NB4 (cell line): ENCODE measurements around the gene RETREG2.
A peak's percentile ranks its signal among the peaks of the same experiment; 100 is the strongest.

Experiments
- DNase-seq: peaks from one replicate; pipeline ENCODE4 v3.0.0; 2010; ENCODE audit warnings: low read depth
- H3K4me3 ChIP-seq: one replicate; pipeline ENCODE4 v1.5.1; 2011; ENCODE audit warnings: mild to moderate bottlenecking, low read depth, low read length, moderate library complexity
- MYC ChIP-seq: IDR thresholded peaks from 2 replicates; pipeline ENCODE4 v1.6.1; 2011; ENCODE audit warnings: low read depth, low read length
- POLR2A ChIP-seq: IDR thresholded peaks from 2 replicates; pipeline ENCODE4 v1.6.1; 2011; ENCODE audit warnings: mild to moderate bottlenecking; ENCODE audit not compliant: insufficient read length; ENCODE audit errors: extremely low read depth
- TF ChIP-seq, protein P1 (sequence below): IDR thresholded peaks from 2 replicates; pipeline ENCODE4 v1.6.1; 2011; ENCODE audit warnings: low read depth, low read length
- TF ChIP-seq, protein P2 (sequence below): IDR thresholded peaks from one replicate; pipeline ENCODE4 v1.5.1; 2012; ENCODE audit warnings: low read depth, low read length

The RETREG2 gene

DNA sequence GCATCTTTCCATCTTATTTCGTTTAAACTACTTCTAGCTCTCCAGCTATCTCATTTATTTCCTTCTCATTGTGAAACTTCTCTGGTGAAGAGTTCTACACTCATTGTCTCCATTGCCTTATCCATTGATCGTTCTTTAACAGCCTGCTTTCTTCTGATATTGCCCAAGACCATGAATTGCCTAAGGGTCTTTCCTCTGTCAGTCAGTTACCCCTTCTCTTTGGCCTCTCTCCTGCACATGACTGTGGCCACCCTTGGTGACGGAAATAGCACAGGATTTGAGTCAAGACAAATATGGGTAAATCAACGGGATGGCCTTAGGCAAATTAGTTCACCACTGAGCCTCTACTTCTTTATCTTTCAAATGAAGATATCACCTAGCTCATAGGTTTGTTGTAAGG is 44.1 kb upstream of the RETREG2 start:
- DNase-seq: peak; percentile 48
- no peak overlapping the region for H3K4me3 ChIP-seq
- TF ChIP-seq MYC (no peak), POLR2A (no peak)
- TF ChIP-seq, protein P1, sequence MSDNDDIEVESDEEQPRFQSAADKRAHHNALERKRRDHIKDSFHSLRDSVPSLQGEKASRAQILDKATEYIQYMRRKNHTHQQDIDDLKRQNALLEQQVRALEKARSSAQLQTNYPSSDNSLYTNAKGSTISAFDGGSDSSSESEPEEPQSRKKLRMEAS: no peak
- TF ChIP-seq, protein P2, sequence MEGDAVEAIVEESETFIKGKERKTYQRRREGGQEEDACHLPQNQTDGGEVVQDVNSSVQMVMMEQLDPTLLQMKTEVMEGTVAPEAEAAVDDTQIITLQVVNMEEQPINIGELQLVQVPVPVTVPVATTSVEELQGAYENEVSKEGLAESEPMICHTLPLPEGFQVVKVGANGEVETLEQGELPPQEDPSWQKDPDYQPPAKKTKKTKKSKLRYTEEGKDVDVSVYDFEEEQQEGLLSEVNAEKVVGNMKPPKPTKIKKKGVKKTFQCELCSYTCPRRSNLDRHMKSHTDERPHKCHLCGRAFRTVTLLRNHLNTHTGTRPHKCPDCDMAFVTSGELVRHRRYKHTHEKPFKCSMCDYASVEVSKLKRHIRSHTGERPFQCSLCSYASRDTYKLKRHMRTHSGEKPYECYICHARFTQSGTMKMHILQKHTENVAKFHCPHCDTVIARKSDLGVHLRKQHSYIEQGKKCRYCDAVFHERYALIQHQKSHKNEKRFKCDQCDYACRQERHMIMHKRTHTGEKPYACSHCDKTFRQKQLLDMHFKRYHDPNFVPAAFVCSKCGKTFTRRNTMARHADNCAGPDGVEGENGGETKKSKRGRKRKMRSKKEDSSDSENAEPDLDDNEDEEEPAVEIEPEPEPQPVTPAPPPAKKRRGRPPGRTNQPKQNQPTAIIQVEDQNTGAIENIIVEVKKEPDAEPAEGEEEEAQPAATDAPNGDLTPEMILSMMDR: no peak

DNA sequence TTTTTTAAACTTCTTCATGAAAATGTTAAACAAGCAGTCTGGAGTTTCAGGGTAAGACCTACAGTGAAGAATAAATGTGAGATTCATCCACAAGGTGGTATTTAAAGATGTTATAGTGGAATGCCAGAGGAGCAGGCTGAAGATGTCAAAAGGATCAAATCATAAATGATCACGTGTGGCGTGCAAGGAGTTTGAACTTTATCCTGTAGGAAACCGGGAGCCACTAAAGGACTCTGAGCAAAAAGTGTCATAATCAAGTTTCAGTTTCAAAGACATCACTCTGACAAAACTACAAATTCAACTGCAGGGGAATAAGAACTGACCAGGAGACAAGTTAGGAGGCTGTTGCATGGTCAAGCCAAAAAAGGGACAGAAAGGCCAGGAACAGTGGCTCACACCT is 37.4 kb upstream of the RETREG2 start:
- DNase-seq: no peak
- no peak overlapping the region for H3K4me3 ChIP-seq
- TF ChIP-seq, protein P2: no peak
- TF ChIP-seq POLR2A: no peak
- TF ChIP-seq, protein P1: no peak
- TF ChIP-seq MYC: no peak

DNA sequence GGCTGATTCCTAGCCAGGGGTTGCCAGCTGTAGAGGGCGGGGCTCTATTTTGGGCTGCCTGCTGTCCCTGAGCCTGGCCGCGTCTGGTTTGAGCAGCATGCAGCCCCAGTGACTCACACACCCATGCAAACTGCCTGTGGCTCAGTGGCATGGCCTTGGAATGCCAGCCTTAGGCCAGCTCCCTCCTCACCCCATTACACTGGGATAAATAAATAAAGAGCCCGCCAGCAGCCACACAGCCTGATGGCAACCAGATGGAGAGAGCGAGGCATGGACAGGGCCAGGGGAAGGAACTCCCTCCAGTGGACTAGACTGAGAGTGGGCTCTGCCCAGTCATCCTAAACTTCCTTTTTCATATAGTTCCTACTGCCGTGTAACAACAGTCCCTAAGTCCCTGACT is 35.7 kb upstream of the RETREG2 start:
- no peak for DNase-seq
- TF ChIP-seq, protein P2: no peak
- TF ChIP-seq MYC: no peak
- no peak for TF ChIP-seq POLR2A
- TF ChIP-seq, protein P1: no peak
- no peak overlapping the region for H3K4me3 ChIP-seq

DNA sequence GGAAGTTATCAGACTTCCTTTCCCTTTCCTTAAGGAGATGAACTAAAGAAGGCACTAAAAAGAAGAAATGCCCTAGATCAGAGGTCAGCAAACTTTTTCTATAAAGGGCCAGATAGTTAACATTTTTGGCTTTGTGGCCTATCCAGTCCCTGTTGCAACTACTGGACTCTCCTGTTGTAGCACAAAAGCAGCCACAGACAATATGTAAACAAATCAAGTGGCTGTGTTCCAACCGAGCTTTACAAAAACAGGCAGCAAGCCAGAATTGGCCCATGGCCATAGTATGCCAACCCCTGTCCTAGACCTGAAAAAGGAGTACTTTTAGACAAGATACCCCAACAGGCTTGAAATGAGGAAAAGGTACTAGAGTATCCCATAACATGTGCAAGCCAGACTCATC is 28.4 kb upstream of the RETREG2 start:
- no peak overlapping the region for H3K4me3 ChIP-seq
- no peak for DNase-seq
- TF ChIP-seq, protein P1: no peak
- TF ChIP-seq POLR2A (no peak), MYC (no peak)
- TF ChIP-seq, protein P2: no peak

DNA sequence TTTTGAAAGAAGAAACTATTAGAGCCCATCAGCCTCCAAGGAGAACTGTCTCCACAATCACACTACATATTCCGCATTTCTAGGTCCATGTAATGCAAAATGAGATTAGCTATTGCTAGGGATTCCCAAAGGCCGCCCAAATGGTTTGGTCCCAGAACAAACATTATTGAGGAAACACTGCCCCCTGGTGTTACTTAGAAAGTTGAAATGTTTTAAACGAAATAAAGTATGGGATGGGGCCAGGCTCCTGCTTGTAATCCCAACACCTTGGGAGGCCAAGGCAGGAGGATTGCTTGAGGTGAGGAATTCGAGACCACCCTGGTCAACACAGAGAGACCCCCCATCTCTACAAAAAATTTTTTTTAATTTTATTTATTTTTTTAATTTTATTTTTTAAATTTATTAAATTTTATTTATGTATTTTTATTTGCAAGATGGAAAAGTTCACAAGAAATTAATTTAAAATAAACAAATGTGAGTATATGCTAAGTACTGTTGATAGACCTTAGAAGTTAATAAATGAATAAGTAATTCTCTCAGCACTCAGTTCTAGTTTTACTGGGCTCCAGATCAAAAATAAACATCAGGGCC is 22.9 kb upstream of the RETREG2 start:
- DNase-seq: peak; percentile 84
- no peak overlapping the region for H3K4me3 ChIP-seq
- TF ChIP-seq, protein P2: peak; percentile 24
- TF ChIP-seq MYC (no peak), POLR2A (no peak)

DNA sequence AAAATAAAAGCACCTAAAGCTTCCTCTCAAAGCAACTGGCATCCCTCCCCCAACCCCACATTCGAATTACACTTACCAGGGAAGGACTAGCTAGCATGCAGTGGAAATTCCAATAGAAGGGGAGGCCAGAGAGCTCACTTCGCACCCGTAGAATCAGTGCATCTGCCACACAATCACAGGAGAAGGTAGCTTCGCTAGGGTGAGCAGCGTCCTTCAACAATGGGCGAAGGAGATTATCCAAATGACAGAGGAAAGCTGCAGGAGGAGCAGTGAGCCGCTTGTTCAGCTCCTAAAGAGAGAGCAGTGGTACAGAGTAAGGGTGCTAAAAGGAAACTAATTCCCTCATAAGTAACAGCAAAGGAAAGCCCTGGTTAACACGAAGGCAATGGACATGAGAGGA is 20.7 kb upstream of the RETREG2 start:
- no peak for DNase-seq
- no peak overlapping the region for H3K4me3 ChIP-seq
- TF ChIP-seq POLR2A (no peak), MYC (no peak)
- TF ChIP-seq, protein P1: no peak
- TF ChIP-seq, protein P2: no peak
